IPS-18c (cell line): Measurements from ENCODE around the gene TEAD3.

ENCODE experiments used
- H3K4me3 ChIP-seq: 2 replicates; pipeline ENCODE4 v1.7.0; 2013; ENCODE audit warnings: low read depth, mild to moderate bottlenecking, low read length, moderate library complexity; ENCODE audit not compliant: insufficient read depth
- H3K9me3 ChIP-seq: one replicate; pipeline ENCODE4 v1.6.1; 2013; ENCODE audit warnings: mild to moderate bottlenecking, low read length, moderate library complexity; ENCODE audit not compliant: control insufficient read depth, insufficient read depth

The TEAD3 gene

DNA sequence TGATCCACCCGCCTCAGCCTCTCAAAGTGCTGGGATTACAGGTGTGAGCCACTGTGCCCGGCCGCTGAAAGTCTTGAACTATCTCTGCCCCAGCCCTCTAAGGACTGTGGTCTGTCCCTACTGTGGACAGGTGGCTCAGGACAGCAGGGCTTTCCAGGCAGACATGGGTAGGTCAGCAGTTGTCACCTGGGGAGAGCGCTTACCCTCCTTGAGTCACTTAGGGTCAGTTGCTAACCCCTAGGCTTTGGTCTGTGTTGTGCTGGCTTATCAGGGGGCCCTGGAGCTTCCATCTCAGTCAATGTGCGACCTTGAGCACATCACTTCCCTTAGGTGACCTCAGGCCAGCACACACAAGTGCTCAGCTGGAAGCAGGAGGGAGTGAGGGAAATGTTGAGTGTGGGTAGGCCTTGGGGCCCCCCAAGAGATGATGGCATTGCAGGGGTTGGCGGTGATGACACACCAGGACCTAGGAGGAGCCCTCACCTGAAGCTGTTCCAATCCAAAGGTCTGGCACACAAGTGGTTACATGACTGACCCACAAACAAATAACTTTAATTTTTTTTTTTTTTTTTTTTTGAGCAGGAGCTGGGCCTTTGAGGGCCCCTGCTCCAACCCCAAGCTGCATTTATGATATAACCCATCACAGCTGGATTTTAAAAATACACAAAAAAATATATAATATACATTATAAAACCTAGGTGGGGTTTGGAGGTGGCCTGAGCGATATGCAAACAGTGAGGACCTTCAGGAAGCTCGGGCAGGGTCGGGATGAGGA lies 23.6 kb downstream of the TEAD3 start:
- H3K9me3 ChIP-seq: no peaks in the 10 kb centered on the region
- H3K4me3 ChIP-seq: no peak overlapping the region

DNA sequence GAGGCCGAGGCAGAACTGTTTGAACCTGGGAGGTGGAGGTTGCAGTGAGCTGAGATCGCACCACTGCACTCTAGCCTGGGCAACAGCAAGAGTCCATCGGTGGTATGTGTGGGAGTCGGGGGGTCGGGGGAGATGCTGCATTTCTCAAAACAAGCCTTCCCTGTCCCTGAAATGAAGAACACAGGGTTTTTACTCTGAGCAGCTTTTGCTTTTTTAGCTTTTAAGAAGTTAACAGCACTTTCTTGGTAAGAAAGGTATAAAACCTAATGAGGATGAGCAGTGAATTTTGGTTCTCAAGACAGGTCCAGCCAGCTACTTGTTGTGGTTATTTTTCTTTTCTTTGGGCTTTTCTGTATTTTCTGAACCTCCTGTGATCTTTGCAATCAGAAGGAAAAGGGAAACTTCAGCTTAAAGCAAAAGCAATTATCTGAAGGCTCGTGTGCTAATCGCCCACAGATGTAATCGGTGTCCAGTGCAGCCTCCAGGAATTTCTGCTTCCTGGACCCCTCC lies 25.0 kb downstream of the TEAD3 start:
- no peaks in the 10 kb centered on the region for H3K9me3 ChIP-seq
- H3K4me3 ChIP-seq: no peak overlapping the region

DNA sequence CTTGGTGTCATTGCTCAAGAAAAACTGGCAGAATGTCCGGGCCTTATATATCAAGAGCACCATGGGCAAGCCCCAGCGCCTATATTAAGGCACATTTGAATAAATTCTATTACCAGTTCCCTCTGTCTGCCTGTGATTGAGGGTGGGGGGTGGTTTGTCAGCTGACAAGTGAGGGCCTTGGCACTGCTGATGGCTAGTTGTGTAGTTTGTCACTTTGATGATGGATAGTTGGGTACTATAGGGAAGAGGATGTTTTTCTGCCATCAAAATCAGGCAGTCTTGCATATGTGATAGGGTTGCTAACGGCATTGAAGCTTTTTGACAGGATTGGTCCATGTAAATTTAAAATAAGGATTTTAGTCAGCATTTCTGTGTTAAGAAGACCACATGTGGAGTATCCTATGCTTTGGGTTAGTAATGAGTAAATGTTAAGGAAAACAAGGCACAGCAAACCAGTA lies 26.2 kb downstream of the TEAD3 start:
- no peak overlapping the region for H3K4me3 ChIP-seq

DNA sequence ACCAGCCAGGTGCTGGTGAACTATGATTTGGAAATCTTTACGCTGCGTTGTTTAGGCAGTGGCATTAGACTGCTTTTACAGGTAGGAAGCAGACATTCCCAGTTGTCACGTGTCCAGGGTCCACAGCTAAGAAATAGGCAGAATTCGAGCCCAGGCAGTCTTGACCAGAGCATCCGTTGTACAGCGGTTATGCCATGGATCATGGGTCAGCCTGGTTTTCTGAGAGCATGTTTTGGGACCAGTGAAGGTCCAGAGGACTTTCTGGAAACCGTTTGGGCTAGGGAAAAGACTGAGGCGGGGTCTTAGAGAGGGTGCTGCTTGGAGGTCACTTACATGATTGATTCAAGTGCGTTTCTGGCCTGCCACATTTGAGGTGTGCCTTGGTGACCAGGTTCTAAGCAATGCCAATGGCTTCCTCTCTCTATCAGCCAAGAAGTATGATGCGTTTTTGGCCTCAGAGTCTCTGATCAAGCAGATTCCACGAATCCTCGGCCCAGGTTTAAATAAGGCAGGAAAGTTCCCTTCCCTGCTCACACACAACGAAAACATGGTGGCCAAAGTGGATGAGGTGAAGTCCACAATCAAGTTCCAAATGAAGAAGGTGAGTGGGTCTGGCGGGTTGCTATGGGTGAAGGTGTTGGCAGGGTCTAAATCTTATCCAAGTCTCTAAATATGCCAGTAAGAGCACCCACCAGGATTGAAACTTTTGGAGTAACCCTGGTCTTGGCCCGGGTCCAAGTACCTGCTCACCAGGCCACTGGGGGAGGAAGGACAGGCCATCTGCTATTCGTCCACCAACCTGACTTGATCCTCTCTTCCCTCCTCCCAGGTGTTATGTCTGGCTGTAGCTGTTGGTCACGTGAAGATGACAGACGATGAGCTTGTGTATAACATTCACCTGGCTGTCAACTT lies 26.9 kb downstream of the TEAD3 start:
- Histone ChIP-seq H3K9me3 (no peaks in the 10 kb centered on the region), H3K4me3 (peak overlapping the region; percentile 100)

More for the DNA sequence above, 26.2 kb downstream of the TEAD3 start:
- no peaks in the 10 kb centered on the region for H3K9me3 ChIP-seq

DNA sequence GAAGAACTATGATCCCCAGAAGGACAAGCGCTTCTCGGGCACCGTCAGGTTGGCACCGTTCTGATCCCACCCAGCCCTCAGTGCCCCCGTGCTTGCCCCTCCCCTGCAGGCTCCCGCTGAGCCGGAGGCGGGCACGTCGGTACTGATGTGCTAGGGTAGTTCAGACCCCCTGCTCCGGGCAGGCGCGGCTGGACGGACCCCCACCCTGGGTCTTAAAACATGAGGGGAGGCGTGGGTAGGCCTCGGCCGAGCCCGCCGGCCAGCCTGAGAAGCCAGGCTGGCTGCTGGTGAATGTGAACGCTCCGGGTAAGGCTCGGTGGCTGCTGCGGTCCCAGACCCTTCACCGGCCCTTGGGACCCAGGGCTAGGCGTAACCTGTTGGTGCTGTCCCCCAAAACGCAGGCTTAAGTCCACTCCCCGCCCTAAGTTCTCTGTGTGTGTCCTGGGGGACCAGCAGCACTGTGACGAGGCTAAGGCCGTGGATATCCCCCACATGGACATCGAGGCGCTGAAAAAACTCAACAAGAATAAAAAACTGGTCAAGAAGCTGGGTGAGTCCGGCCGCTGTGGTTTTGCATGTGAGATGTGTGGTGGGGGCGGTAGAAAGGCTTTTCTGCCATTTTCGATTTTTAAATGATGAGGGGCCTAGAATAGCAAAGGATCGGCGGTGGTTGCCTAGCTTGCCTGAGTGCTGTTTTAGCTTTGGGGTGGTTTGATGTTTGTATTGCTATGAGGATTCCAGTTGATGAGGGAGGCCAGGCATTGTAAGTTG lies 27.7 kb downstream of the TEAD3 start:
- Histone ChIP-seq H3K4me3 (peak overlapping the region; percentile 100), H3K9me3 (no peaks in the 10 kb centered on the region)

DNA sequence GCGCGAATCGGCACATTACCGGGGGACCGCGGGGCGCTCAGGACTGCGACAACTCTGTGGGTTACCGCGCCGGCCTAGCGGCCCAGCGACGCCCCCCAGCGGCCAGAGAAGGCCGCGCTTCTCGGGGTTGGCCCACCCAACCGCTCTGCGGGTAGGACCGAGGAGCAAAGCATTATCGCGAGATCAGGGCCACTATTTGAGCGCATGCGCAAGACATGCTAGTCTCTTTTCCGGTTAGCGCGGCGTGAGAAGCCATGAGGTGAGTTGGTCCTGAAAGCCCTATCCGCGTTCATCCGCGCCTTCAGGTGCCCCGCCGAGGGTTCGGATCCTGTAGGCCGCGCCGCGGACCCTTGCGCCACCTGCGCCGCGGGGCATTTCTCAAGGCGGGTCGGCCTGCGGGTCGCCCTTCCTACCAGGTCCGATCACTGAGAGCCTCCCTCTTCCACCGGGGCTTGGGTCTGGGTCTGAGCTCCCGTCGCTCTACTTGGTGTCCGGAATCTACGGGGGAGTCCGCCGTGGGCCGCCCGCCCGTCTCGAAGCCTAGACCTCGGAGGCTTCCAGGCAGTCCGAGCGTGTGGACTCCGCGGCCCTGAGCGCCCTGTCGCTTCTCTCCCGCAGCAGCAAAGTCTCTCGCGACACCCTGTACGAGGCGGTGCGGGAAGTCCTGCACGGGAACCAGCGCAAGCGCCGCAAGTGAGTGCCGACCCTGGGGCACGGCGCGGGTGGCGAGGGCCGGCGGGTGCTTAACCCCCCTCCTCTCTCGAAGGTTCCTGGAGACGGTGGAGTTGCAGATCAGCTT lies 28.5 kb downstream of the TEAD3 start, which contains the start of gene RPL10A:
RPL10A (plus strand) TSS at position 221 of the 799 bp plus-strand sequence; CDS start at position 255, 34 bp downstream.
- no peaks in the 10 kb centered on the region for H3K9me3 ChIP-seq
- peak within 1 kb of the TSS; percentile 100 for H3K4me3 ChIP-seq

DNA sequence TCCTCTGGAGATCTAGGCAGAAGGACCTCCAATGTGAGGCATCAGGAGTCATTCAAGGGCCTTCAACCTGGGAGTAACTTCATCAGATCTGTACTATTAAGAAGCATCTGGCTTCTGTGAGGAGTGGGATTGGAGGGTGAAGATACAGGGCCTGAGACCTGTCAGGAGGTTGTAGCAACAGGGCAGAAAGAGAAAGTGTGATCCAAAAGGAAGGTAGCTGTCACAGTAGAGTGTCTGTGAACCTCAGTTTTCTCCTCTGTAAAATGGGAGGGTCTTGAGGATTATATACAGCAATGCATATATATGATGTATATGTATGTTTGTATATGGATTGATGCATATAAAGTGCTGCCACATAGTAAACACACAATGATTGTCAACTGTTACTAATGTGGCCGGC lies 31.2 kb downstream of the TEAD3 start:
- Histone ChIP-seq H3K9me3 (no peaks in the 10 kb centered on the region), H3K4me3 (no peak overlapping the region)

DNA sequence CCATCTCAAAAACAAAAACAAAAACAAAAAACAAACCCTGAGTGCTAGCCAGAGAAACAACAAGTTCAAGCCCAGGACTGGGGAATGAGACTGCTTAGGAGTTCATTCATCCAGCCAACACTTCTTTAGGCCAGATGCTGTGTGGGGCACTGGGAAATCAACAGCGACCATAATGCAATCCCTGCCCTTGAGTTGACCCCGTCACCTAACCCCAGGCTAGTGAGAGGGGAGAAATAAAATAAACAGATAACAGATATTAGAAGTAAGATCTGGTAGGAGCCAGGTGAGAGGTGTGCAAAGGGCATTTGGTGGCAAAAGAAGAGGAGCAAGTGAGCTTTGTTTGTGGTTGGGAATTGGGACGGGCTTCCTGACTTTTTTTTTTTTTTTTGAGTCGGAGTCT lies 33.6 kb downstream of the TEAD3 start:
- no peaks in the 10 kb centered on the region for H3K9me3 ChIP-seq
- H3K4me3 ChIP-seq: no peak overlapping the region

DNA sequence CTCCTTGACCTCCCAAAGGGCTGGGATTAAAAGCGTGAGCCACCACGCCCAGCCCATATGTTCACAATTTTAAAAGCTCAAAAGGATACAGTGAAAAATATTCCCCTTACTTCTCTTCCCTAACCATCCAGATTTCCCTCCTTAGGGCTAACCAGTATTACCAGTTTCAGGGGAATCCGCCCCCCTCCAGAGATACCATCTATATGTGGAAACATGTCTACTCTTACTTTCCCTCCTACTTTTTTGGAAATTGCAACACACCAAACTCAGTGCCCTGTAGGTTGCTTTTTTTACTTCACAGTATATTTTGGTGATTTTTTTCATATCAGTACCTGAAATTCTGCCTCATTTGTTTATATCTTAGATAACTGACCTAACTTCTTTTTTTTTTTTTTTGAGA lies 35.6 kb downstream of the TEAD3 start:
- Histone ChIP-seq H3K9me3 (no peaks in the 10 kb centered on the region), H3K4me3 (no peak overlapping the region)

DNA sequence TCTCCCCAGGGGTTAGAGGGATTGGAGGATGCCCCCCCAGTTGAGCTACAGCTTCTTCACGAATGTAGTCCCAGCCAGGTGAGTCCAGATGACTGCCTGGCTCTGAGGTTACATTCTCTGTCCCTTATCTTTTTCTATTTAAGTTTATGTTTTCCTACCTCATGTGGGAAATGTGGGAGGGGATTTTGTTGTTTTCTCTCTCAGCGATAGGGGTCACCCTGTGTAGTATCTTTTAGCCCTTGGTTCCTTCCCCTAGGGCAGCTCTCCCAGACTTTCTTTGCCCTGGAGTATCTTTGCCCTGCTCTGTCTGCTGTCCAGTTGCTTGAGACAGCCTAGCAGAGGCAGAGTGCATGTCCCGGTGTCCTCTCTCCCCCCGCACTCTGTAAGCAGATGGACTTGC lies 39.0 kb downstream of the TEAD3 start:
- Histone ChIP-seq H3K9me3 (no peaks in the 10 kb centered on the region), H3K4me3 (no peak overlapping the region)

DNA sequence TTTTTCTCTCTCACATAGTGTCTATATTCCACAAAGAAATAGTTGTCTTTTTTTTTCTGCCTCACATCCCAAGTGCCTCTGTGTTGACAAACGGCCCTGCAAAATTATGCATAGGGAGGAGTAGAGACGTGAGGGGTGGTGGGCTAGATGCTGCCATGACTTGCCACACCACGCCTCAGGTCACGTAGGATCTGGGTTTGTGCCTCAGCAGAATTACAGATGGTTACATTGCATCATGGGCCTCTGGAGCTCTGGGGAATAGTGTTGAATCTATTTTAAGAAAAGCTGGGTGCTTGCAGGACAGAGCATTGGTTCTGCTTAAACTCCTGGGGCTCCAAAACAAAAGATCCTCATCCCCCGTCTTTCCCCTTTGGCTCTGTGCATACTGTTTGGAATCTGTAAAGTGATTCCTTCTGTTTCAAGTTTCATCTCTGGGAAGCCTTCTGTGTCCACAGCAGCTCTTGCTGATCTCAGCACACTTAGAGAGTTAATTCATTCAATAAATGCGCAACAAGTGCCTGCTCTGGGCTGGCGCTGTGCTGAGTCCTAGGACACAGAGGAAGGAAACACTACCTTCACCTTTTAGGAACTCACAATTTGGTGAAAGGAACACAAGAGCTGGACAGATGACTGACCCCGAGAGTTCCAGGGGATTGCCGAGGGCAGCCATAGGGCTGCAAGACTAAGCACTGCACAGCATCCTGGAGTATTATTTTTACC lies 42.3 kb downstream of the TEAD3 start:
- H3K4me3 ChIP-seq: no peak overlapping the region
- H3K9me3 ChIP-seq: no peaks in the 10 kb centered on the region

DNA sequence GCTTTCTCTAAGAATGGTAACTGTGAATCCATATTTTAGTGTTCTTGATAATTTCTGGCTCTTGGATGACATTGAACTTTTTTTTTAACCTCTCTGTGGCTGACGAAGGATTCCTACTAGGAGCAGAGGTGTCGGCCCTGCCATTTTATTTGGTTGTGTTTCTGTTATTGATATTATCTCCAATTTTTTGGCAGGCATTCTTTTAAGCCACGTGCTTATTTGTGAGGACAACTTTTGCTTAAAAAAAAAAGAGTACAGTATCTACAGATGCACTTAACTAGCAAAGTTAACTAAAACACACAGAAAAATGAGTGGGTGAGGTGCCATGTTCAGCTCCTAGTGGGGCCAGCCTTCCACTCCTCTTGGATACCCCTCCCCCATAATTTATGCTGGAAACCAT lies 43.6 kb downstream of the TEAD3 start:
- peak overlapping the region; percentile 67 for H3K4me3 ChIP-seq
- no peaks in the 10 kb centered on the region for H3K9me3 ChIP-seq

DNA sequence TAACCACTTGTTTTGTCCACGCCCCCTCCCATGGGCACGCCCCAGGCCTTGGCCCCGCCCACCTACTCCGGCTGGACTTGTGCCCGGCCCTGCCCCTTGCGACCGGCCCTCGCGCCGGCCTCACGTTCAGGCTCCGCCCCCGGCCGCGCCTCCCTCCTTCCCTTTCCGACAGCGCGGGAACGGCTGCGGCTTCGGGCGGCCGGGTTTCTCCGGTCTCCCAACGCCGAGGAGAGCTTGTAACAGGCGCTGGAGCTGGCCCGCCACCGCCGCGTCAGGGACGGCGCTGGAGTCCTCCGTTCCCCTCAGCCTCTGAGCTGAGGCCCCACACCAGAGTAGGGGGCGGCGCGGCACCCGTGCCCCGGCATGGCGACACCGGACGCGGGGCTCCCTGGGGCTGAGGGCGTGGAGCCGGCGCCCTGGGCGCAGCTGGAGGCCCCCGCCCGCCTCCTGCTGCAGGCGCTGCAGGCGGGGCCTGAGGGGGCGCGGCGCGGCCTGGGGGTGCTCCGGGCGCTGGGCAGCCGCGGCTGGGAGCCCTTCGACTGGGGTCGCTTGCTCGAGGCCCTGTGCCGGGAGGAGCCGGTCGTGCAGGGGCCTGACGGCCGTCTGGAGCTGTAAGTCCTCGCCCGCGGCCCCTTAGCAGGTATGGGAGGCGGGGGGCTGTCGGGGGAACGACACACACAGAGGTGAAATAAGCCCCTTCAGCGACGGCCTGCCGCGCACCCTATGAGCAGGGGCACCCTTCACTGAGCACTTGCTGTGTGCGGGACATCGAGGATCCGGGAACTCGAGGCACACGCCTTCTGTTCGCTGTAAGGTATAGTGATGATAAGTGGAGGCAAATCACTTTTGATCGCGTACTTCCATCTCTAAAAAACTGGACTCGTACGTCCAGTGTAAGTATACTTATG lies 44.4 kb downstream of the TEAD3 start, which contains the start of gene FANCE:
FANCE (plus strand) TSS at position 156 of the 908 bp plus-strand sequence; CDS start at position 364, 208 bp downstream.
- Histone ChIP-seq H3K9me3 (no peaks in the 10 kb centered on the region), H3K4me3 (peak within 1 kb of the TSS; percentile 67)

DNA sequence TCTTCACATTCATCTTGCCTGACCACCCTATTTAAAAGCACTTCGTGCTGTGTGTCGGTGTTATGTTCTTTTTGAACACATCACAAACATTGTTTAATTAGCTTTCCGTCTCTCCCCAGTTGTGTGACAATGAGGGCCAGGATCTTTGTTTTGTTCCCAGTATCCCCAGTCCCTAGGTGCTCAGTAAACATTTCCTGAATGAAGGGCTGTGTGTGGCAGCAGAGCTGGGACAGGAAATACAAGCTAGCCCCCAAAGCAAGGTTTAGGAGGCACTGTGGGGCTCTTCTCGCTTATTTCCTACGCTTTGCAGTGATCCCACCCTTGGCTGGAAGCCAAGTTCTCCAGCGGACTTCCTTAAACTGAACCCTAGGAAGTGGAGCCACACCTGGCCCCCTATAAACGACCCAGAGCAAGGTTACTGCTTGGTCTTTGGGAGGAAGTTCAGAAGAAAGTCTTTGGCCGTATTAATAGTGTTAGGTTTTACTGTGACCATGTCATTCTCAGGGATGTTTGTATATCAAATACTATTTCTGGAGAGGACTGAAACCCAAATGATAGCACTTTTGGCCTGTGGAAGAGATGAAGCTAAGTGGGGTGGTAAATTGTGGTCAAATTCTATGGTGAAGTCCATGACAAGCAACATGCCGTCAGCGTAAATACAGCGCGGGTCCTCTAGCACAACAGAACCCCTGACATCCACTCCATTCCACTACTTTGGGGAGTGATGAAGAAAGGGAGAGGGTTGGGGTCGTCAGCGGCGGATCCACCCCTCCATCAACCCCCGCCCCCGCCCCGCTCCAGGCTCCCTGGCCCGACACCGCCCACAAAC lies 45.3 kb downstream of the TEAD3 start:
- no peaks in the 10 kb centered on the region for H3K9me3 ChIP-seq
- peak overlapping the region; percentile 25; the same call in 1 of the 2 replicates for H3K4me3 ChIP-seq
